A549 (cell line): Measurements from ENCODE around the gene BASP1. TPM values are rescaled to one million over a fixed set of nuclear protein-coding genes. Genes with fewer than 3 reads are reported as not detected.

Source experiments
- ATAC-seq, 2 experiments: fragments of 200-7000 bp in 1 of 2; fragments of >200 bp in 1 of 2; cut with Nextera tagmentation in 1 of 2; cut with Tn5 transposase in 1 of 2; 3 replicates each; pipeline versions ENCODE4 v1.8.0 to v1.9.1; 2018 to 2020; ENCODE audit warnings: mild to moderate bottlenecking in 1 of 2, moderate library complexity in 1 of 2
- CTCF ChIA-PET: fragments of 300-600 bp; sonication (Branson Sonifier 250); formaldehyde crosslinking; extraction: SDS; loops from one replicate; lab custom pipeline; 2021; ENCODE audit warnings: antibody characterized with exemption, inconsistent platforms; lab: Yijun Ruan, JAX
- POLR2A ChIA-PET: fragments of 350-600 bp; formaldehyde crosslinking; extraction: SDS; loops from one replicate; lab custom pipeline; 2021; ENCODE audit warnings: antibody characterized with exemption, inconsistent platforms; lab: Yijun Ruan, JAX
- DNase-seq, 2 experiments: peaks; one replicate each; pipeline versions ENCODE4 v3.0.0 to v3.0.0-alpha.2; 2011 to 2016; ENCODE audit warnings: low read depth in 1 of 2, low spot score in 1 of 2
- FAIRE-seq: peaks from 2 replicates; lab custom pipeline; 2011; peaks lifted over from hg19 to GRCh38; lab: Jason Lieb, UNC
- H3K27ac ChIP-seq, 2 experiments: fragments of >200 bp; sonication (Bioruptor Twin); formaldehyde crosslinking; 3 replicates each; pipeline ENCODE4 v1.5.1; 2016 to 2017
- H3K4me1 ChIP-seq: fragments of >200 bp; sonication (Bioruptor Twin); formaldehyde crosslinking; 3 replicates; pipeline ENCODE4 v1.6.1; 2016
- H3K4me2 ChIP-seq: fragments of >200 bp; sonication (Bioruptor Twin); formaldehyde crosslinking; 3 replicates; pipeline ENCODE4 v1.6.1; 2016
- H3K4me3 ChIP-seq: fragments of >200 bp; sonication (Bioruptor Twin); formaldehyde crosslinking; 3 replicates; pipeline ENCODE4 v1.5.1; 2016
- H3K9me3 ChIP-seq: fragments of >200 bp; sonication (Bioruptor Twin); formaldehyde crosslinking; 3 replicates; pipeline ENCODE4 v1.6.1; 2016
- CEBPB ChIP-seq, 2 experiments: fragments of >200 bp in 1 of 2; sonication (Bioruptor Twin) in 1 of 2; formaldehyde crosslinking in 1 of 2; IDR thresholded peaks; 2 replicates each; pipeline ENCODE4 v1.6.1; 2012 to 2016
- CHD2 ChIP-seq: fragments of 150-350 bp; IDR thresholded peaks from 2 replicates; pipeline ENCODE4 v1.6.1; 2014; ENCODE audit warnings: low read length; ENCODE audit not compliant: partially characterized antibody
- CHD4 ChIP-seq: fragments of 200-600 bp; sonication (generic); IDR thresholded peaks from 2 replicates; pipeline ENCODE4 v1.6.1; 2016; ENCODE audit warnings: antibody characterized with exemption, mild to moderate bottlenecking, borderline replicate concordance
- EP300 ChIP-seq, 2 experiments: fragments of >200 bp; sonication (Bioruptor Twin); formaldehyde crosslinking; IDR thresholded peaks; 2 replicates in 1 of 2; 3 replicates in 1 of 2; pipeline ENCODE4 v1.6.1; 2016 to 2017
- ESRRA ChIP-seq: fragments of 150-350 bp; IDR thresholded peaks from 2 replicates; pipeline ENCODE4 v1.6.1; 2014; ENCODE audit warnings: mild to moderate bottlenecking, low read length, borderline replicate concordance
- FOSB ChIP-seq: fragments of 250-450 bp; sonication (Bioruptor Pico); IDR thresholded peaks from 2 replicates; pipeline ENCODE4 v1.5.0; 2020; ENCODE audit warnings: mild to moderate bottlenecking, moderate library complexity
- FOSL2 ChIP-seq, 2 experiments: fragments of 450-650 bp in 1 of 2; fragments of >200 bp in 1 of 2; sonication (Bioruptor Twin) in 1 of 2; formaldehyde crosslinking; IDR thresholded peaks; 2 replicates each; pipeline versions ENCODE4 v1.5.0 to v1.6.1; 2016 to 2020; ENCODE audit warnings: mild to moderate bottlenecking in 1 of 2, moderate library complexity in 1 of 2
- GATA3 ChIP-seq: IDR thresholded peaks from 2 replicates; pipeline ENCODE4 v1.6.1; 2012; ENCODE audit warnings: borderline replicate concordance
- HEYL ChIP-seq: fragments of 250-450 bp; sonication (Bioruptor Pico); IDR thresholded peaks from 2 replicates; pipeline ENCODE4 v1.8.0; 2021; ENCODE audit warnings: mild to moderate bottlenecking, moderate library complexity
- HOXB13 ChIP-seq: fragments of 250-450 bp; sonication (Bioruptor Pico); IDR thresholded peaks from 2 replicates; pipeline ENCODE4 v1.5.0; 2020; ENCODE audit warnings: low read depth, mild to moderate bottlenecking, moderate library complexity
- HOXB5 ChIP-seq: fragments of 250-450 bp; sonication (Bioruptor Pico); IDR thresholded peaks from 2 replicates; pipeline ENCODE4 v1.5.0; 2020; ENCODE audit warnings: mild to moderate bottlenecking, moderate library complexity
- MAFK ChIP-seq: fragments of 450-650 bp; IDR thresholded peaks from 2 replicates; pipeline ENCODE4 v1.6.1; 2014; ENCODE audit not compliant: partially characterized antibody
- MAZ ChIP-seq: fragments of 150-350 bp; IDR thresholded peaks from 2 replicates; pipeline ENCODE4 v1.6.1; 2014; ENCODE audit warnings: antibody characterized with exemption, low read depth, low read length, borderline replicate concordance
- NR3C1 ChIP-seq: fragments of >200 bp; sonication (Bioruptor Twin); formaldehyde crosslinking; IDR thresholded peaks from 3 replicates; pipeline ENCODE4 v1.6.1; 2017
- POLR2A ChIP-seq: IDR thresholded peaks from 2 replicates; pipeline ENCODE4 v1.6.1; 2012; ENCODE audit warnings: mild to moderate bottlenecking, low read length
- POLR2AphosphoS2 ChIP-seq: conservative IDR thresholded peaks from 2 replicates; pipeline ENCODE4 v1.6.1; 2012; ENCODE audit warnings: low read length, improper control_type of control experiment, inconsistent platforms
- RFX5 ChIP-seq: fragments of 450-650 bp; IDR thresholded peaks from 2 replicates; pipeline ENCODE4 v1.7.1; 2014; ENCODE audit warnings: antibody characterized with exemption, mild to moderate bottlenecking, moderate library complexity
- SMC3 ChIP-seq: fragments of >200 bp; sonication (Bioruptor Twin); formaldehyde crosslinking; IDR thresholded peaks from 3 replicates; pipeline ENCODE4 v1.6.1; 2018; ENCODE audit warnings: inconsistent platforms
- SREBF2 ChIP-seq: fragments of 450-650 bp; IDR thresholded peaks from 2 replicates; pipeline ENCODE4 v1.6.1; 2014; ENCODE audit warnings: mild to moderate bottlenecking, moderate library complexity
- ZNF302 ChIP-seq: fragments of 250-450 bp; sonication (Bioruptor Pico); IDR thresholded peaks from 2 replicates; pipeline ENCODE4 v1.9.0; 2021; ENCODE audit warnings: inconsistent platforms, mild to moderate bottlenecking, moderate library complexity
- WGBS: methylation state at CpG from one replicate; pipeline ENCODE4 v1.1.6; 2017; ENCODE audit errors: missing lambda C conversion rate; 5-methylcytosine and 5-hydroxymethylcytosine counted together
- polyA plus RNA-seq, 4 experiments: library from polyadenylated mRNA; depleted of rRNA in 3 of 4; stranded (reverse); fragments of >200 nt; fragmentation: RNase III in 1 of 4; extraction: RNeasy Plus Mini Kit Qiagen cat#74134 plus additional on column Dnase treatment in 1 of 4; gene quantifications; 2 replicates in 3 of 4; 3 replicates in 1 of 4; pipeline ENCODE4 v1.2.3, GENCODE V29; 2011 to 2017
- TF ChIP-seq, protein P1 (sequence below): IDR thresholded peaks from 2 replicates; pipeline ENCODE4 v1.6.1; 2012
- TF ChIP-seq, protein P2 (sequence below): fragments of 250-450 bp; sonication (Bioruptor Pico); IDR thresholded peaks from 2 replicates; pipeline ENCODE4 v1.5.0; 2020; ENCODE audit warnings: low read depth, mild to moderate bottlenecking, moderate library complexity
- TF ChIP-seq, protein P3 (sequence below): fragments of >200 bp; sonication (Bioruptor Twin); formaldehyde crosslinking; IDR thresholded peaks from 2 replicates; pipeline ENCODE4 v1.6.1; 2016

The BASP1 gene
- polyA plus RNA-seq, 2 of the 4 experiments (the other 2 are of a cell fraction) = 391 to 454 TPM

DNA sequence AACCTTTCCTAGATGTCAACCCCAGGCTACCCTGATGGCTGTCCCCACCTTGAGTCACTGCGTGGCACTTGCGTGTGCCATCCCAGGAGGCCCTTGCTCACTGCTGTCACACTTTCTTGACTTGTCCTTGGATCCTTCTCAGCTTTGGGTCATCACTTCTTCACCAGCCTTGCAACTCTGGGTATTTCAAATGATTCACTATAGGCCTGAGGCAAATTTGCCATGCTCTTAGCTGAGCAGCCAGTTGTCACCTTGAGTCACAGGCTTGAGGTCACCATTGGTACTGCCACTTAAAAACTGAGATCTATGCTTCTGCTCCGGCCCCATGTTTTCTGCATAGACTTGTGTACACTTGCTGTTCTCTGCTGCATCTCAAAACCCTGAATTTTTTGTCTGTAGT lies 84.7 kb downstream of the BASP1 start:
- ATAC-seq (no peak), FAIRE-seq (peak; percentile 13), DNase-seq (peak; percentile 28 to 49)
- POLR2A ChIA-PET = interaction anchor here (0.5 kb wide), 1 partner anchor 73 kb away, joined by 3 read pairs; no protein-coding TSS in a partner anchor
- CTCF ChIA-PET = interaction anchor here (1.0 to 4.6 kb wide), 5 partner anchors 10 to 1003 kb away, joined by 3 to 41 read pairs (median 4); no protein-coding TSS in a partner anchor
- 0 out of 2 replicates have a peak, but pooled peaks have one; percentile 5 for TF ChIP-seq ESRRA
- TF ChIP-seq ZNF302 (CRISPR knock-in tag) = no peak
- no peak overlapping the region for H3K4me3 ChIP-seq
- peaks cover 46% of the 10 kb centered on the region for H3K4me1 ChIP-seq
- no peaks in the 10 kb centered on the region for H3K9me3 ChIP-seq
- peak overlapping the region; percentile 91 to 96 for H3K27ac ChIP-seq
- 70% methylated on average over 3 of the region's 3 CpGs for WGBS
- H3K4me2 ChIP-seq = peak overlapping the region; percentile 51

DNA sequence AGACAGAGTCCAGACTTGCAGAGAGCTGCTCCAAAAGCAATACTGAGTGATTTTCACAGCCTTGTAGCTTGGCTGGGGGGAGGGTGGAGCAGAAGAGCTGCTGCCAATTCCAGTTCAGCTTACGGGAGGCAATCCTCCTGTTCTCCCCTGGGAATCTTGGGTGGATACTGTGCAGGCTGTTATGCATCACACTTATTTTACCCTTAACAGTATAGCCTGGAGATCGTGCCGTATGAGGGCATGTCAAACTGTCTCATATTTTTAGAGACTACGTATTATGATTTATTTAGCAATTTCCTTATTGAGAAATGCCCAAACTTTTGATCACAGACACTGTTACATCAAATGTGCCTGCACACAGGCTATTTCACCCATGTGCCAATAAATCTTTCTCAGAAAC lies 85.2 kb downstream of the BASP1 start:
- TF ChIP-seq FOSL2 (IDR thresholded peaks at IDR 0.05) = no peak
- TF ChIP-seq FOSL2 (CRISPR knock-in tag; IDR thresholded peaks at IDR 0.05) = peak; percentile 51; the same call in 1 of the 2 replicates
- no peak for TF ChIP-seq POLR2A
- no peak for TF ChIP-seq GATA3
- TF ChIP-seq EP300 (IDR thresholded peaks at IDR 0.05) = peak; percentile 52 to 55; a peak in 3 of 5 replicates
- peak; percentile 38 to 54; a peak in 3 of 4 replicates for TF ChIP-seq CEBPB (IDR thresholded peaks at IDR 0.05)
- peak; percentile 80 for TF ChIP-seq HOXB5 (CRISPR knock-in tag)
- TF ChIP-seq, all 56 proteins: peak for 4
- H3K4me1 ChIP-seq = peaks cover 47% of the 10 kb centered on the region
- FAIRE-seq (no peak), ATAC-seq (no peak), DNase-seq (peak in 1 of 2 experiments; percentile 48)
- H3K27ac ChIP-seq = peak overlapping the region; percentile 91 to 96
- ChIA-PET POLR2A (no interaction called here), CTCF (interaction anchor here (1.0 to 4.6 kb wide), 6 partner anchors 11 to 1003 kb away, joined by 3 to 41 read pairs (median 4); no protein-coding TSS in a partner anchor)
- no peaks in the 10 kb centered on the region for H3K9me3 ChIP-seq
- no peak overlapping the region for H3K4me3 ChIP-seq
- peak overlapping the region; percentile 51 for H3K4me2 ChIP-seq
- WGBS = 63% methylated on average over 4 of the region's 4 CpGs

DNA sequence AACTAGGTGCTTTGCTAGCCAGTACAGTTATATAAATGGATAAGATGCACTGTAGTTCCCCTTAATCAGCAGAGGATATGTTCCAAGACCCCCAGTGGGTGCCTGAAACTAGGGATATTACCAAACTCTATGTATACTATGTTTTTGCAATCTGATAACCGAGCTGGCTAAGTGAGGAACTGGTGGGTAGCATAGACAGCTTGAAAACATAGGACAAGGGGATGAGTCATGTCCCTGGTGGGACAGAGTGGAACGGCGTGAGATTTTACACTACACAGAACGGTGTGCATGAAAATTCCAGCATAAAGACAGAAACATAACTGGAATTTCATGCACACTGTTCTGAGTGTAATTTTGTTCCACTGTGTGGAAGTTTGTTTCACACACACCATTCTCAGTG lies 86.9 kb downstream of the BASP1 start:
- 16% methylated on average over 4 of the region's 4 CpGs for WGBS
- ATAC-seq (peak; percentile 30 to 33; a peak in 3 of 6 replicates), FAIRE-seq (no peak), DNase-seq (peak; percentile 41 to 76)
- peak; percentile 0 for TF ChIP-seq MAFK
- TF ChIP-seq NR3C1 = no peak
- TF ChIP-seq SREBF2 = no peak
- TF ChIP-seq POLR2AphosphoS2 = no peak
- 0 out of 2 replicates have a peak, but pooled peaks have one; percentile 58 for TF ChIP-seq FOSB (CRISPR knock-in tag)
- TF ChIP-seq FOSL2 (IDR thresholded peaks at IDR 0.05) = peak; percentile 34; the same call in 1 of the 2 replicates
- TF ChIP-seq FOSL2 (CRISPR knock-in tag; IDR thresholded peaks at IDR 0.05) = peak; percentile 95
- TF ChIP-seq HEYL (CRISPR knock-in tag) = no peak; the same call in 1 of the 2 replicates
- TF ChIP-seq SMC3 = no peak
- TF ChIP-seq POLR2A = no peak
- 0 out of 4 replicates have a peak, but pooled peaks of 1 of the 2 experiments have one; percentile 32 for TF ChIP-seq CEBPB (IDR thresholded peaks at IDR 0.05)
- no peak for TF ChIP-seq MAZ
- TF ChIP-seq RFX5 = no peak
- TF ChIP-seq, protein P1, sequence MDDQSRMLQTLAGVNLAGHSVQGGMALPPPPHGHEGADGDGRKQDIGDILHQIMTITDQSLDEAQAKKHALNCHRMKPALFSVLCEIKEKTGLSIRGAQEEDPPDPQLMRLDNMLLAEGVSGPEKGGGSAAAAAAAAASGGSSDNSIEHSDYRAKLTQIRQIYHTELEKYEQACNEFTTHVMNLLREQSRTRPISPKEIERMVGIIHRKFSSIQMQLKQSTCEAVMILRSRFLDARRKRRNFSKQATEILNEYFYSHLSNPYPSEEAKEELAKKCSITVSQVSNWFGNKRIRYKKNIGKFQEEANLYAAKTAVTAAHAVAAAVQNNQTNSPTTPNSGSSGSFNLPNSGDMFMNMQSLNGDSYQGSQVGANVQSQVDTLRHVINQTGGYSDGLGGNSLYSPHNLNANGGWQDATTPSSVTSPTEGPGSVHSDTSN = no peak
- no peak for TF ChIP-seq CHD2
- TF ChIP-seq HOXB13 (CRISPR knock-in tag) = peak; percentile 62; the same call in 1 of the 2 replicates
- TF ChIP-seq, protein P2, sequence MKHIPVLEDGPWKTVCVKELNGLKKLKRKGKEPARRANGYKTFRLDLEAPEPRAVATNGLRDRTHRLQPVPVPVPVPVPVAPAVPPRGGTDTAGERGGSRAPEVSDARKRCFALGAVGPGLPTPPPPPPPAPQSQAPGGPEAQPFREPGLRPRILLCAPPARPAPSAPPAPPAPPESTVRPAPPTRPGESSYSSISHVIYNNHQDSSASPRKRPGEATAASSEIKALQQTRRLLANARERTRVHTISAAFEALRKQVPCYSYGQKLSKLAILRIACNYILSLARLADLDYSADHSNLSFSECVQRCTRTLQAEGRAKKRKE = no peak
- TF ChIP-seq HOXB5 (CRISPR knock-in tag) = 0 out of 2 replicates have a peak, but pooled peaks have one; percentile 59
- no peak for TF ChIP-seq CHD4
- TF ChIP-seq GATA3 = peak; percentile 36; the same call in 1 of the 2 replicates
- TF ChIP-seq, protein P3, sequence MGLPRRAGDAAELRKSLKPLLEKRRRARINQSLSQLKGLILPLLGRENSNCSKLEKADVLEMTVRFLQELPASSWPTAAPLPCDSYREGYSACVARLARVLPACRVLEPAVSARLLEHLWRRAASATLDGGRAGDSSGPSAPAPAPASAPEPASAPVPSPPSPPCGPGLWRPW = no peak
- Histone ChIP-seq H3K4me2 (peak overlapping the region; percentile 77), H3K27ac (peak overlapping the region; percentile 91 to 96), H3K9me3 (no peaks in the 10 kb centered on the region; the same call in 2 of the 3 replicates), H3K4me3 (peak overlapping the region; percentile 16; the same call in 1 of the 3 replicates), H3K4me1 (peaks cover 61% of the 10 kb centered on the region)
- POLR2A ChIA-PET = no interaction called here
- CTCF ChIA-PET = interaction anchor here (1.4 to 4.6 kb wide), 2 partner anchors 89 to 91 kb away, joined by 3 to 41 read pairs; no protein-coding TSS in a partner anchor
